Keratinocyte (primary cell): ENCODE data around the gene PLXNA2. TPM values are rescaled to one million over a fixed set of nuclear protein-coding genes. Genes with fewer than 3 reads are reported as not detected.

Experiments used
- DNase-seq: peaks from one replicate; pipeline ENCODE4 v3.0.0-alpha.2; 2011; ENCODE audit warnings: low read depth, missing footprints, low spot score
- FAIRE-seq: peaks from 2 replicates; lab custom pipeline; 2011; peaks lifted over from hg19 to GRCh38; lab: Jason Lieb, UNC
- H2AFZ ChIP-seq: 2 replicates; pipeline ENCODE4 v1.6.0; 2012; ENCODE audit warnings: low read length, control low read depth, inconsistent platforms; ENCODE audit not compliant: control insufficient read depth
- H3K27ac ChIP-seq: 2 replicates; pipeline ENCODE4 v1.5.1; 2011; ENCODE audit warnings: low read length; ENCODE audit not compliant: control insufficient read depth, insufficient read depth
- H3K27me3 ChIP-seq: 3 replicates; pipeline ENCODE4 v1.6.0; 2011; ENCODE audit warnings: low read length; ENCODE audit not compliant: control insufficient read depth, insufficient read depth; ENCODE audit errors: extremely low read depth
- H3K36me3 ChIP-seq, 2 experiments: 2 replicates in 1 of 2; 3 replicates in 1 of 2; pipeline ENCODE4 v1.5.1; 2011; ENCODE audit warnings: low read length in 2 of 2, mild to moderate bottlenecking in 1 of 2; ENCODE audit not compliant: control insufficient read depth in 2 of 2, insufficient read depth in 2 of 2; ENCODE audit errors: extremely low read depth in 1 of 2
- H3K4me1 ChIP-seq: 3 replicates; pipeline ENCODE4 v1.5.1; 2011; ENCODE audit warnings: low read length; ENCODE audit not compliant: control insufficient read depth, insufficient read depth; ENCODE audit errors: extremely low read depth
- H3K4me2 ChIP-seq: 3 replicates; pipeline ENCODE4 v1.6.0; 2011; ENCODE audit warnings: low read depth, low read length; ENCODE audit not compliant: control insufficient read depth, insufficient read depth; ENCODE audit errors: extremely low read depth
- H3K4me3 ChIP-seq, 3 experiments: fragments of 200-600 bp in 1 of 3; sonication (generic) in 1 of 3; 2 replicates in 2 of 3; 3 replicates in 1 of 3; pipeline ENCODE4 v1.5.1; 2011 to 2016; ENCODE audit warnings: low read length in 3 of 3, mild to moderate bottlenecking in 3 of 3, control low read depth in 2 of 3, inconsistent platforms in 1 of 3, low read depth in 1 of 3, mixed read lengths in 1 of 3, mixed run types in 1 of 3, moderate library complexity in 1 of 3; ENCODE audit not compliant: control insufficient read depth in 2 of 3, insufficient read depth in 2 of 3; ENCODE audit errors: extremely low read depth in 1 of 3
- H3K79me2 ChIP-seq: 2 replicates; pipeline ENCODE4 v1.6.0; 2012; ENCODE audit warnings: low read length; ENCODE audit not compliant: control insufficient read depth, insufficient read depth
- H3K9ac ChIP-seq: 3 replicates; pipeline ENCODE4 v1.6.0; 2011; ENCODE audit warnings: low read length; ENCODE audit not compliant: control insufficient read depth, insufficient read depth; ENCODE audit errors: extremely low read depth
- H3K9me1 ChIP-seq: 3 replicates; pipeline ENCODE4 v1.6.0; 2011; ENCODE audit warnings: low read length; ENCODE audit not compliant: control insufficient read depth, insufficient read depth; ENCODE audit errors: extremely low read depth
- H3K9me3 ChIP-seq: 2 replicates; pipeline ENCODE4 v1.5.1; 2012; ENCODE audit warnings: low read depth, low read length; ENCODE audit not compliant: control insufficient read depth
- H4K20me1 ChIP-seq: 3 replicates; pipeline ENCODE4 v1.6.0; 2011; ENCODE audit warnings: low read length; ENCODE audit not compliant: control insufficient read depth, insufficient read depth; ENCODE audit errors: extremely low read depth
- EZH2 ChIP-seq: IDR thresholded peaks from one replicate; pipeline ENCODE4 v1.6.1; 2012; ENCODE audit warnings: inconsistent platforms, mild to moderate bottlenecking, low read length, moderate library complexity
- dilution Hi-C: fragments of 300-500 bp; cut with MboI; formaldehyde crosslinking; loops from one replicate; pipeline ENCODE4 v1.7.0; 2020; ENCODE audit warnings: low sequenced_read_pairs; ENCODE audit not compliant: extremely low pct_ligation_motif_present
- polyA plus RNA-seq, 5 experiments: library from polyadenylated mRNA; depleted of rRNA in 3 of 5; stranded (reverse) in 3 of 5; stranded (forward) in 1 of 5; unstranded in 1 of 5; fragments of >200 nt; gene quantifications; 1 replicate in 1 of 5; 2 replicates in 3 of 5; 3 replicates in 1 of 5; pipeline versions ENCODE4 v1.2.1 to v1.2.3, GENCODE V29; 2011 to 2012; ENCODE audit warnings: missing spikeins in 2 of 5, low read depth in 1 of 5, low replicate concordance in 1 of 5
- TF ChIP-seq, protein P1 (sequence below), 3 experiments: IDR thresholded peaks in 1 of 3; conservative IDR thresholded peaks in 1 of 3; optimal IDR thresholded peaks in 1 of 3; 2 replicates in 2 of 3; 3 replicates in 1 of 3; pipeline versions ENCODE3 to v1.5.1; 2011; ENCODE audit warnings: low read length in 3 of 3, mild to moderate bottlenecking in 3 of 3, moderate library complexity in 2 of 3, control low read depth in 1 of 3, inconsistent platforms in 1 of 3; ENCODE audit not compliant: insufficient read depth in 2 of 3; ENCODE audit errors: extremely low read depth in 1 of 3

PLXNA2 gene
- polyA plus RNA-seq, 1 donor (not counting 4 experiments of a cell fraction or from before 2014, with no cell fraction given), result 6.7 TPM

DNA sequence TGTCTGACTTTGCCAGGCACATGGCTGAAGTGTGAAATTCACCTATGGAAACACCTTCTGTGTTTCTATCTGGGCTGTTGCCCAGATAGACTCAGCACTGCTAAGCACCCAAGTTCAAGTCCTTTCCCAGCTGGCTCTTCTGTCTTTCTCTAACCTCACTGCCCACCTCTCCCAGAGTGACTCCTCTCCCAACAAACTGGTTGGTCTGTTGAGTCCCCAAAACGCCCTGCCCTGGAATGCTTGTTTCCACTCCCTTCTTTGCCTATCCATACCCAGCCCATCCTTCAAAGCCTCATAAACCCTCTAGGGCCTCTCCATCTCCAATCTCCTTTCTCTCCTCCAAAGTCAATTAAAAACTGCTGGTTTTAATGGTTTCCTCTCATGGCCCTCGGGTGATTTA is 15.6 kb downstream of the PLXNA2 start:
- Histone ChIP-seq H2AFZ (no peak overlapping the region), H3K79me2 (peaks cover 66% of the 10 kb centered on the region), H3K4me2 (no peak overlapping the region), H3K4me3 (no peak overlapping the region), H3K9ac (no peak overlapping the region), H3K36me3 (peaks cover 0 to 2% of the 10 kb centered on the region in 2 experiments), H4K20me1 (no peaks in the 10 kb centered on the region), H3K27me3 (no peaks in the 10 kb centered on the region), H3K27ac (no peak overlapping the region), H3K9me1 (no peaks in the 10 kb centered on the region), H3K4me1 (peaks cover 27% of the 10 kb centered on the region), H3K9me3 (no peaks in the 10 kb centered on the region)
- FAIRE-seq, result peak; percentile 39
- TF ChIP-seq, protein P1, sequence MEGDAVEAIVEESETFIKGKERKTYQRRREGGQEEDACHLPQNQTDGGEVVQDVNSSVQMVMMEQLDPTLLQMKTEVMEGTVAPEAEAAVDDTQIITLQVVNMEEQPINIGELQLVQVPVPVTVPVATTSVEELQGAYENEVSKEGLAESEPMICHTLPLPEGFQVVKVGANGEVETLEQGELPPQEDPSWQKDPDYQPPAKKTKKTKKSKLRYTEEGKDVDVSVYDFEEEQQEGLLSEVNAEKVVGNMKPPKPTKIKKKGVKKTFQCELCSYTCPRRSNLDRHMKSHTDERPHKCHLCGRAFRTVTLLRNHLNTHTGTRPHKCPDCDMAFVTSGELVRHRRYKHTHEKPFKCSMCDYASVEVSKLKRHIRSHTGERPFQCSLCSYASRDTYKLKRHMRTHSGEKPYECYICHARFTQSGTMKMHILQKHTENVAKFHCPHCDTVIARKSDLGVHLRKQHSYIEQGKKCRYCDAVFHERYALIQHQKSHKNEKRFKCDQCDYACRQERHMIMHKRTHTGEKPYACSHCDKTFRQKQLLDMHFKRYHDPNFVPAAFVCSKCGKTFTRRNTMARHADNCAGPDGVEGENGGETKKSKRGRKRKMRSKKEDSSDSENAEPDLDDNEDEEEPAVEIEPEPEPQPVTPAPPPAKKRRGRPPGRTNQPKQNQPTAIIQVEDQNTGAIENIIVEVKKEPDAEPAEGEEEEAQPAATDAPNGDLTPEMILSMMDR (optimal IDR thresholded peaks at IDR 0.05 in 1 of 3, IDR thresholded peaks at IDR 0.05 in 1 of 3, conservative IDR thresholded peaks at IDR 0.05 in 1 of 3; ENCODE audit: extremely low read depth in 1 of 3, insufficient read depth in 2 of 3, low read length in 3 of 3), result no peak
- TF ChIP-seq EZH2, result no peak
- no peak for DNase-seq
- dilution Hi-C loops, result no loop called here

DNA sequence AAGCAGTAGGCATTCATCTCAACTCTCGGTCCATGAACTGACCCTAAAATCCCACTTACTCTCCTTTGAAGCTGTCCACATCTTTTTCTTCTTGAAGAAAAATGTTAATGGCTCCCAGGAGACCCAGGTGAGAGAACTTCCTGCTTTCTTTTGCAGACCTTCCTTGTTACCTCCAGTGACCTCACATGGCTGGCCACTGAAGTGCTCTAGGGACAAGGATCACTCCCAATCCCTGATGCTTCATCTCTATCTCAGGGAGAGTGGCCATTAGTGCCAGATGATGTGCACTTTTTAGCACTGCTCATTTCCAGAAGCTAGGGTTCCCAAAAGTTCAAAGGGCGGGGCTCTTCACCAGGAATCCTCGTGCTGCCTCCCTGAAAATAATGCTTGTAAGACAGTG is 16.2 kb downstream of the PLXNA2 start:
- H3K79me2 ChIP-seq, result peaks cover 68% of the 10 kb centered on the region
- H3K4me2 ChIP-seq, result no peak overlapping the region
- DNase-seq (no peak), FAIRE-seq (peak; percentile 59)
- H3K4me3 ChIP-seq, result no peak overlapping the region
- TF ChIP-seq, protein P1 (optimal IDR thresholded peaks at IDR 0.05 in 1 of 3, IDR thresholded peaks at IDR 0.05 in 1 of 3, conservative IDR thresholded peaks at IDR 0.05 in 1 of 3; ENCODE audit: extremely low read depth in 1 of 3, insufficient read depth in 2 of 3, low read length in 3 of 3), result no peak
- TF ChIP-seq EZH2, result no peak
- dilution Hi-C loops, result no loop called here
- no peak overlapping the region for H3K27ac ChIP-seq
- H3K9me1 ChIP-seq, result no peaks in the 10 kb centered on the region
- H3K36me3 ChIP-seq, result peaks cover 0 to 2% of the 10 kb centered on the region in 2 experiments
- H4K20me1 ChIP-seq, result no peaks in the 10 kb centered on the region
- H3K9me3 ChIP-seq, result no peaks in the 10 kb centered on the region
- H3K4me1 ChIP-seq, result peaks cover 31% of the 10 kb centered on the region
- no peaks in the 10 kb centered on the region for H3K27me3 ChIP-seq
- no peak overlapping the region for H2AFZ ChIP-seq
- no peak overlapping the region for H3K9ac ChIP-seq
